ENCODE results near the gene CD164. TPM values are rescaled to one million over a fixed set of nuclear protein-coding genes. Genes with fewer than 3 reads are reported as not detected.
A peak's percentile ranks its signal among the peaks of the same experiment; 100 is the strongest.

The CD164 gene
- total RNA-seq, 2 experiments from 2014 or later: 270 to 275 TPM

GRCh38 chr6:109393157-109393885, 11.1 kb upstream of the CD164 start:
- Mint-ChIP-seq H3K27me3 (no peaks in the 10 kb centered on the region), H3K9me3 (no peaks in the 10 kb centered on the region), H3K4me3 (no peak overlapping the region), H3K4me1 (peaks cover 2% of the 10 kb centered on the region), H3K36me3 (ENCODE audit: low read depth) (no peaks in the 10 kb centered on the region), H3K27ac (no peak overlapping the region)
- CTCF ChIA-PET: interaction anchor here (0.5 to 4.6 kb wide), 5 partner anchors 9 to 299 kb away, joined by 3 to 36 read pairs (median 5); partner anchors contain the start of gene CD164
- POLR2A ChIA-PET: no interaction called here
- no peak for DNase-seq

- no peaks in the 10 kb centered on the region for H3K27me3 Mint-ChIP-seq
- H3K36me3 Mint-ChIP-seq (ENCODE audit: low read depth): no peaks in the 10 kb centered on the region
- ChIA-PET CTCF (interaction anchor here (0.6 to 1.4 kb wide), 2 partner anchors 14 to 56 kb away, joined by 3 read pairs; no protein-coding TSS in a partner anchor), POLR2A (no interaction called here)
- H3K9me3 Mint-ChIP-seq: no peaks in the 10 kb centered on the region
- H3K4me1 Mint-ChIP-seq: peaks cover 10% of the 10 kb centered on the region
- H3K27ac Mint-ChIP-seq: no peak overlapping the region
- no peak overlapping the region for H3K4me3 Mint-ChIP-seq
- DNase-seq: no peak
Observed at GRCh38 chr6:109389650-109390274, 7.5 kb upstream of the CD164 start.

GRCh38 chr6:109388265-109388664, 6.0 kb upstream of the CD164 start:
- H3K36me3 Mint-ChIP-seq (ENCODE audit: low read depth): no peaks in the 10 kb centered on the region
- H3K27ac Mint-ChIP-seq: no peak overlapping the region
- POLR2A ChIA-PET: no interaction called here
- H3K27me3 Mint-ChIP-seq: no peaks in the 10 kb centered on the region
- CTCF ChIA-PET: interaction anchor here (1.3 kb wide), 1 partner anchor 52 kb away, joined by 3 read pairs; the partner anchor contains the start of genes PPIL6 and SMPD2
- no peak for DNase-seq
- H3K4me1 Mint-ChIP-seq: peaks cover 20% of the 10 kb centered on the region
- H3K9me3 Mint-ChIP-seq: no peaks in the 10 kb centered on the region
- no peak overlapping the region for H3K4me3 Mint-ChIP-seq

GRCh38 chr6:109383438-109383940, 1.2 kb upstream of the CD164 start:
- ChIA-PET CTCF (interaction anchor here (0.6 to 4.8 kb wide), 30 partner anchors 8 to 797 kb away, joined by 3 to 36 read pairs (median 6); partner anchors contain the start of genes AK9, FIG4, MICAL1 and PPIL6), POLR2A (interaction anchor here (1.3 to 2.4 kb wide), 2 partner anchors 10 to 13 kb away, joined by 3 to 9 read pairs; no protein-coding TSS in a partner anchor)
- H3K36me3 Mint-ChIP-seq (ENCODE audit: low read depth): peaks cover 21% of the 10 kb centered on the region
- H3K4me3 Mint-ChIP-seq: peak overlapping the region; percentile 90
- H3K9me3 Mint-ChIP-seq: no peaks in the 10 kb centered on the region
- H3K4me1 Mint-ChIP-seq: peaks cover 28% of the 10 kb centered on the region
- H3K27ac Mint-ChIP-seq: peak overlapping the region; percentile 98
- no peaks in the 10 kb centered on the region for H3K27me3 Mint-ChIP-seq
- no peak for DNase-seq

DNA sequence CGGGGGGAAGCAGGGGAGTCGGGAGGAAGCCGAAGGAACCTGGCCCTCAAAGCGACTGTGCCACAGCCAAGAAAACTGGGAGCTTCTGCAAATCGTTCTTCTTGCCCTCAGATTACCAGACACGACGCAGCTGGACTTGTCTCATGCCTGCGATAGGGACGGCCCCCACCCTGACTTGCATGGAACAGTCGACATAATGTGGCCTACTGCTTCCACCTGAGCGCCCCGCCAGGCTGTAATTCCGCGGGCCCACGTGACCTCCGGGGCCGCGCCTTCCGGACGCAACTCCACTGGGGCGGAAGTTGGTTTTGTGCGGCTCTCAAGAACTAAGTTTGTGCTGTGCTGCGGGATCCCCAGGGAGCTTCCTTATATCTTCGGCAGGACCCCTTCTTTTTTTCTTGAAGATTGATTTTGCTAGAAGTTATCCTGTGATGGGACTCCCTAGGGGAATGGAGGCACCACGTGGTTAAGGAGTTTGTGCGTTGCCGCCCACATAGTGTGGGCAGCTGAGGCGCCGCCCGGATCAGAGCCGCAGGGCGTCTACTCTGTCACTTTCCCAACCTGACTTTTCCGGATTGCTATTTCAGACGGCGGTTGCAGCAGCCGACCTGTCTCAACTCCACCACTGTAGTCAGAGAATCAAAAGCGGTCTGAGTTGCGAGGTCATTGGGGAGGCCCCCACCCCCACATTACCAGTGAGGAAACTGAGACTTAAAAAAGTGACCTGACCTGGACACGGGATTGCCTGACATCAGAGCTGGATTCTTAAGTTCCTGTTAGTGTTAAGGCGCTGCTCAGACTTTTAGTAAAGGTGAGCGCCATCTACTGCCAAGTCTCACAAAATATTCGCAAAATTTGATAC, 540 bp upstream of the CD164 start:
- Mint-ChIP-seq H3K36me3 (ENCODE audit: low read depth) (peaks cover 28% of the 10 kb centered on the region), H3K4me3 (peak overlapping the region; percentile 90), H3K27ac (peak overlapping the region; percentile 98), H3K4me1 (peaks cover 35% of the 10 kb centered on the region), H3K9me3 (no peaks in the 10 kb centered on the region), H3K27me3 (no peaks in the 10 kb centered on the region)
- CTCF ChIA-PET: interaction anchor here (0.6 to 4.8 kb wide), 28 partner anchors 9 to 543 kb away, joined by 3 to 36 read pairs (median 6); partner anchors contain the start of genes MICAL1, PPIL6, SESN1 and SMPD2
- DNase-seq: peak; percentile 93
- POLR2A ChIA-PET: interaction anchor here (0.6 to 2.4 kb wide), 4 partner anchors 9 to 289 kb away, joined by 3 to 9 read pairs (median 4); no protein-coding TSS in a partner anchor

DNA sequence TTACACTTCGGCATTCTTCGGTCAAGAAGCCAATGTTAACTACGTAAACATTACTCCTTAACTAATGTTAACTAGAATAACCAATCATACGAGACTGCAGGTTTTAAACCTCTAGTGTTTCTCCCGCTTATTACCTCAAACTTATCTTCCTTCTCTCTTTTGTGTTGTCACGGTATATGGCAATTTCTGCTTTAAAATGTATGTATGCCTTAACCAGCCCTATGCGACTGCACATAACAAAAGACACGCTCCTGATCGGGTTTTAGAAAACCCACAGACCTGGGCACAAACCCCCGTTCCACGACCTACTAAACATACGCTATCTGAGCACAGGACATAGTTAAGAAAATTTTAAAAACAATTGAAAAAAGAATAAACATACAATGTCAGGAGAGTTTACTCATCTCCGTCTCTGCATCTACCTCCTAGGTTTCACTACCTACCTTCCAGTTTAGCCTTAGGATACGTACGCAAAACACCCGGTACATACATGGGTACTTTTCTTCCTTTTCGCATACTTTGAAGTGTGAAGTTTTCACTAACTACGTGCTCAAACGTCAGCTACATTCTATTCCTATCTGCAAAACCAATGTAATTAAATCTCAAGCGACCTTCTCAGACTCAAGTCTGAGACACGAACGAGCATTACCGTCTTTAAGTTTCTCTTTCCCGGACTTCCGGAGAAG, 1.1 kb downstream of the CD164 start:
- POLR2A ChIA-PET: no interaction called here
- Mint-ChIP-seq H3K4me1 (peaks cover 49% of the 10 kb centered on the region), H3K27ac (peak overlapping the region; percentile 92), H3K36me3 (ENCODE audit: low read depth) (peaks cover 39% of the 10 kb centered on the region), H3K4me3 (peak overlapping the region; percentile 93), H3K9me3 (no peaks in the 10 kb centered on the region), H3K27me3 (no peaks in the 10 kb centered on the region)
- CTCF ChIA-PET: no interaction called here
- DNase-seq: peak; percentile 30

GRCh38 chr6:109379711-109380110, 2.6 kb downstream of the CD164 start:
- H3K27me3 Mint-ChIP-seq: no peaks in the 10 kb centered on the region
- CTCF ChIA-PET: no interaction called here
- peaks cover 48% of the 10 kb centered on the region for H3K36me3 Mint-ChIP-seq (ENCODE audit: low read depth)
- H3K27ac Mint-ChIP-seq: peak overlapping the region; percentile 92
- peak overlapping the region; percentile 93 for H3K4me3 Mint-ChIP-seq
- H3K4me1 Mint-ChIP-seq: peaks cover 52% of the 10 kb centered on the region
- DNase-seq: no peak
- no peaks in the 10 kb centered on the region for H3K9me3 Mint-ChIP-seq
- POLR2A ChIA-PET: no interaction called here

DNA sequence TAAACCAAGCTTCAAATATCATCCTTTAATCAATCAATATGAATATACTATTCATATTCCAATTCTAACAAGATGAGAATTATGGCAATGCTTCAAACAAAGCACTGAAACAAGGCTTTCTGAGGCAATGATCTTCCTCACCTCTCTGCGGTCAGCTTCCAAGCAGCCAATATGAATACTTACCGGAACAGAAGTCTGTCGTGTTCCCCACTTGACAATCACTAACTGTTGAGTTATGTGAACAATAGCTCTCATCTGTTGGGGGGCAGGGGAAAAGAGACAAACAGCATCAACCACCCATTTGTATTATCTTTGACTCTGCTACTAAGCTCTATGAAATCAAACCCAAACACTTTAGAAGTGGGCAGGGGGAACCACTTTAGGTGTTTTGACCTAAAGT, 4.5 kb downstream of the CD164 start:
- no peak for DNase-seq
- H3K36me3 Mint-ChIP-seq (ENCODE audit: low read depth): peaks cover 65% of the 10 kb centered on the region
- H3K9me3 Mint-ChIP-seq: no peaks in the 10 kb centered on the region
- H3K4me1 Mint-ChIP-seq: peaks cover 60% of the 10 kb centered on the region
- ChIA-PET POLR2A (interaction anchor here (0.6 kb wide), 1 partner anchor 368 kb away, joined by 3 read pairs; no protein-coding TSS in a partner anchor), CTCF (interaction anchor here (0.6 kb wide), 2 partner anchors 220 to 785 kb away, joined by 3 read pairs; no protein-coding TSS in a partner anchor)
- H3K27ac Mint-ChIP-seq: no peak overlapping the region
- peak overlapping the region; percentile 93 for H3K4me3 Mint-ChIP-seq
- no peaks in the 10 kb centered on the region for H3K27me3 Mint-ChIP-seq

GRCh38 chr6:109374326-109374892, 7.9 kb downstream of the CD164 start:
- Mint-ChIP-seq H3K27ac (peak overlapping the region; percentile 83), H3K9me3 (no peaks in the 10 kb centered on the region)
- POLR2A ChIA-PET: interaction anchor here (1.4 kb wide), 1 partner anchor 8 kb away, joined by 9 read pairs; the partner anchor contains the start of gene CD164

GRCh38 chr6:109373762-109374161, 8.5 kb downstream of the CD164 start:
- peak; percentile 51 for DNase-seq
- peak overlapping the region; percentile 38 for H3K4me3 Mint-ChIP-seq
- H3K4me1 Mint-ChIP-seq: peaks cover 71% of the 10 kb centered on the region
- H3K27me3 Mint-ChIP-seq: no peaks in the 10 kb centered on the region
- POLR2A ChIA-PET: interaction anchor here (1.4 kb wide), 1 partner anchor 9 kb away, joined by 9 read pairs; the partner anchor contains the start of gene CD164
- H3K36me3 Mint-ChIP-seq (ENCODE audit: low read depth): peaks cover 75% of the 10 kb centered on the region
- CTCF ChIA-PET: interaction anchor here (1.2 to 1.7 kb wide), 7 partner anchors 9 to 186 kb away, joined by 3 to 7 read pairs (median 4); partner anchors contain the start of gene CD164
- H3K27ac Mint-ChIP-seq: peak overlapping the region; percentile 83
- no peaks in the 10 kb centered on the region for H3K9me3 Mint-ChIP-seq

More at GRCh38 chr6:109374326-109374892, 7.9 kb downstream of the CD164 start:
- no peaks in the 10 kb centered on the region for H3K27me3 Mint-ChIP-seq
- H3K36me3 Mint-ChIP-seq (ENCODE audit: low read depth): peaks cover 77% of the 10 kb centered on the region
- H3K4me1 Mint-ChIP-seq: peaks cover 77% of the 10 kb centered on the region
- CTCF ChIA-PET: interaction anchor here (1.3 to 1.7 kb wide), 4 partner anchors 8 to 187 kb away, joined by 4 to 7 read pairs (median 4); partner anchors contain the start of gene CD164
- peak overlapping the region; percentile 38 for H3K4me3 Mint-ChIP-seq
- DNase-seq: no peak

- peaks cover 69% of the 10 kb centered on the region for H3K4me1 Mint-ChIP-seq
- POLR2A ChIA-PET: interaction anchor here (1.4 kb wide), 1 partner anchor 10 kb away, joined by 9 read pairs; the partner anchor contains the start of gene CD164
- CTCF ChIA-PET: interaction anchor here (1.2 to 1.7 kb wide), 6 partner anchors 9 to 186 kb away, joined by 3 to 7 read pairs (median 4); partner anchors contain the start of gene CD164
Observed at GRCh38 chr6:109373331-109373730, 8.9 kb downstream of the CD164 start.

More at GRCh38 chr6:109373331-109373730, 8.9 kb downstream of the CD164 start:
- DNase-seq: no peak
- peak overlapping the region; percentile 38 for H3K4me3 Mint-ChIP-seq
- H3K36me3 Mint-ChIP-seq (ENCODE audit: low read depth): peaks cover 77% of the 10 kb centered on the region
- H3K9me3 Mint-ChIP-seq: no peaks in the 10 kb centered on the region
- no peaks in the 10 kb centered on the region for H3K27me3 Mint-ChIP-seq
- H3K27ac Mint-ChIP-seq: peak overlapping the region; percentile 83

Data from activated CD4-positive, alpha-beta T cell treated with anti-CD3 and anti-CD28 coated beads, Interleukin-2, amount 10 ng/mL, durations not matched to agents 7 days and 5 days (primary cell).